Heart right ventricle (tissue), 16 donors: ENCODE measurements around the gene HSD17B8. TPM values are rescaled to one million over a fixed set of nuclear protein-coding genes. Genes with fewer than 3 reads are reported as not detected.

Experiments used
- ATAC-seq, 8 donors: fragments of 200-7000 bp; cut with Tn5 transposase; one replicate each; pipeline ENCODE4 v1.9.1; 2020; ENCODE audit warnings: mild to moderate bottlenecking in 8 of 8, moderate library complexity in 8 of 8, moderate number of reproducible peaks in 1 of 8
- DNase-seq, 2 donors: peaks; one replicate each; pipeline ENCODE4 v3.0.0-alpha.2; 2020
- H3K27ac ChIP-seq, 10 donors: fragments of 200-600 bp; sonication (generic) in 2 of 10; one replicate each; pipeline versions ENCODE4 v1.5.0 to v1.8.0; 2020 to 2022; ENCODE audit warnings: mild to moderate bottlenecking in 3 of 10
- H3K27me3 ChIP-seq, 7 donors: fragments of 200-600 bp; one replicate each; pipeline ENCODE4 v1.8.0; 2021 to 2022; ENCODE audit warnings: mild to moderate bottlenecking in 2 of 7
- H3K36me3 ChIP-seq, 9 donors: fragments of 200-600 bp; sonication (generic) in 1 of 9; one replicate each; pipeline versions ENCODE4 v1.5.0 to v1.8.0; 2020 to 2022; ENCODE audit warnings: mild to moderate bottlenecking in 2 of 9
- H3K4me1 ChIP-seq, 9 donors: fragments of 200-600 bp; sonication (generic) in 1 of 9; one replicate each; pipeline versions ENCODE4 v1.5.0 to v1.8.0; 2020 to 2022; ENCODE audit warnings: mild to moderate bottlenecking in 4 of 9
- H3K4me3 ChIP-seq, 10 donors: fragments of 200-600 bp; sonication (generic) in 2 of 10; one replicate each; pipeline versions ENCODE4 v1.5.0 to v1.8.0; 2020 to 2022; ENCODE audit warnings: mild to moderate bottlenecking in 7 of 10, moderate library complexity in 2 of 10
- H3K9me3 ChIP-seq, 11 donors: fragments of 200-600 bp in 10 of 11; sonication (generic) in 2 of 11; one replicate each; pipeline versions ENCODE4 v1.5.0 to v1.8.0; 2013 to 2022; ENCODE audit warnings: mild to moderate bottlenecking in 2 of 11, control low read depth in 1 of 11, moderate library complexity in 1 of 11
- CTCF ChIP-seq, 9 donors: fragments of 200-600 bp; sonication (generic) in 2 of 9; IDR thresholded peaks; one replicate each; pipeline versions ENCODE4 v1.5.0 to v1.8.0; 2021 to 2022; ENCODE audit warnings: antibody characterized with exemption in 9 of 9, mild to moderate bottlenecking in 5 of 9, moderate library complexity in 1 of 9
- WGBS, 2 donors: extraction: QIAGEN DNeasy Blood & Tissue Kit; methylation state at CpG; one replicate each; pipeline ENCODE4 v1.1.7; 2013; ENCODE audit warnings: inconsistent platforms in 1 of 2; 5-methylcytosine and 5-hydroxymethylcytosine counted together
- intact Hi-C, 10 donors: fragments of 100-400 bp; cut with DNase I; formaldehyde crosslinking; loops; one replicate each; pipeline versions ENCODE4 v1.11.1 to v1.14.2; 2022
- microRNA-seq, 2 donors: library from miRNA; unstranded; fragments of <30 nt; microRNA quantifications; one replicate each; pipeline ENCODE4 v1.2.0, GENCODE V29; 2021
- polyA plus RNA-seq, 2 donors: library from polyadenylated mRNA; stranded (reverse); fragments of 200-250 nt; gene quantifications; one replicate each; pipeline ENCODE4 v1.2.3, GENCODE V29; 2013
- total RNA-seq, 10 donors: library from RNA; stranded (reverse); fragmentation: NEBNext Ultra II Directional in 3 of 10; extraction: Animal tissue kit (Norgen Biotek cat#: 25700) in 3 of 10; gene quantifications; one replicate each; pipeline versions ENCODE4 v1.2.1 to v1.2.4, GENCODE V29; 2021 to 2023
- donor health status: Arrhythmogenic right ventricular cardiomyopathy.
- donor health status: ischemic (EF 13 %, LVEDD 7.1; RV severe dilation, severe dysfunction).
- donor health status: healthy with polysubstance abuse.
- donor health status: DM: no; HTN: yes; CAD: no.
- donor health status: DM: no; HTN: no; CAD: no.
- donor health status: ischemic (EF 25% LVEDD 6.9; RV normal size, moderate dysfunction).
- donor health status: ischemic (EF 25% LVEDD 5.7; RV mildly dilated, moderate dysfunction).
- donor health status: healthy.
- donor health status: DM: yes; HTN: yes; CAD: no.
- donor health status: Ischemic cardiomyopathy.
- donor health status: ischemic (EF 35%, LVEDD 5.7; RV mildly dilated, moderate dysfunction).
- donor health status: nonischemic (EF 11% LVEDD 7.7; RV severe dilation, severe dysfunction).
- donor health status: DM: yes; HTN: yes; CAD: no.
- donor health status: PGD.
- donor health status: ischemic (EF 29% LVEDD 5.4; RV normal size, mild dysfunction).
- donor health status: nonischemic (EF 23%, LVEDD 6.1; RV moderate dilation, normal function).

The HSD17B8 gene
- total and polyA plus RNA-seq, 12 donors = 7.4 to 25.5 (median 21.4) TPM

GRCh38 chr6:33251395-33252012, 47.0 kb downstream of the HSD17B8 start:
- Histone ChIP-seq H3K4me1 (peaks cover 7 to 33% (median 22%) of the 10 kb centered on the region in 9 donors), H3K36me3 (peaks cover 0 to 56% (median 8%) of the 10 kb centered on the region in 9 donors), H3K4me3 (no peak overlapping the region), H3K9me3 (peaks cover 0 to 1% (median 0%) of the 10 kb centered on the region in 11 donors), H3K27me3 (peaks cover 0 to 5% (median 0%) of the 10 kb centered on the region in 7 donors), H3K27ac (no peak overlapping the region)
- intact Hi-C loops = no loop called here
- 84 to 87% methylated on average over 6 of the region's 6 CpGs for WGBS, 2 donors
- DNase-seq (no peak), ATAC-seq (no peak)
- no peak for TF ChIP-seq CTCF (IDR thresholded peaks at IDR 0.05)

DNA sequence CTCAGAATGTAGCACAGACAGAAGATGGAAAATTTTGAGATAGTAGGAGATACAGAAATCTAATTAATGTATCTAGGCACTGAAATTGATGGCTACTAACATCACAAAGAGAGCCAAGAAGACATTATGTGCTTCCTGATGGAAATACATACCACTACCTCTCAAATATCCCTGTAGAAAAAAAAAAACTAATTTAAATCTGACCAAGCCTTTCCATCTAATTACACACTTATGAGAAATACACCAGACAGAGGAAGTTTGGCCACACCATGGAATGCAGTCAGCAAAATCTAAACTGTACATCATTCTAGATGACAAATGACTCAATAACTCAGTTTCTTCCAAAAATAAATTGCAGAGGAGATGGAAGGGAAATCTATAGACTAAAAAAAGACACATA, 48.3 kb downstream of the HSD17B8 start:
- intact Hi-C loops = no loop called here
- H3K27ac ChIP-seq = no peak overlapping the region

GRCh38 chr6:33254591-33254990, 50.1 kb downstream of the HSD17B8 start:
- H3K4me3 ChIP-seq = no peak overlapping the region
- DNase-seq (no peak), ATAC-seq (no peak)
- WGBS, 2 donors = 93 to 94% methylated on average over 4 of the region's 4 CpGs
- H3K27me3 ChIP-seq = no peaks in the 10 kb centered on the region
- H3K36me3 ChIP-seq = peaks cover 0 to 84% (median 8%) of the 10 kb centered on the region in 9 donors
- TF ChIP-seq CTCF (IDR thresholded peaks at IDR 0.05) = no peak
- intact Hi-C loops = no loop called here
- H3K4me1 ChIP-seq = peaks cover 5 to 17% (median 12%) of the 10 kb centered on the region in 9 donors
- peaks cover 0 to 7% (median 0%) of the 10 kb centered on the region in 11 donors for H3K9me3 ChIP-seq
- no peak overlapping the region for H3K27ac ChIP-seq

More for the DNA sequence above, 48.3 kb downstream of the HSD17B8 start:
- DNase-seq (no peak), ATAC-seq (no peak)
- no peak for TF ChIP-seq CTCF (IDR thresholded peaks at IDR 0.05)
- peaks cover 7 to 31% (median 22%) of the 10 kb centered on the region in 9 donors for H3K4me1 ChIP-seq
- H3K4me3 ChIP-seq = no peak overlapping the region
- H3K36me3 ChIP-seq = peaks cover 0 to 68% (median 8%) of the 10 kb centered on the region in 9 donors
- H3K27me3 ChIP-seq = no peaks in the 10 kb centered on the region
- H3K9me3 ChIP-seq = peaks cover 0 to 7% (median 0%) of the 10 kb centered on the region in 11 donors

Small RNA genes within 50 kb of the gene (microRNA-seq; reads per million reads assigned to microRNA genes)
- 2.6 to 5.4 reads per million in 2 donors for gene MIR219A1

Other genes with a start within 250 kb of the HSD17B8 start
- gene BRD2, start 236.1 kb upstream of the HSD17B8 start, total RNA-seq = 10 to 100 TPM; 64.9 to 97.0 (median 74.9) TPM
- gene BRD2, start 236.1 kb upstream of the HSD17B8 start, polyA plus RNA-seq = 10 to 100 TPM; 49.3 to 87.2 TPM
- gene HLA-DOA, start 195.1 kb upstream of the HSD17B8 start, total RNA-seq = 10 to 100 TPM in 1 of 10 donors, 1 to 10 TPM in 8, under 1 TPM in 1; 0.75 to 22.8 (median 2.0) TPM
- gene HLA-DOA, start 195.1 kb upstream of the HSD17B8 start, polyA plus RNA-seq = 1 to 10 TPM in 1 of 2 donors, under 1 TPM in 1; 0.65 to 2.1 TPM
- 100 to 1,000 TPM in 1 of 10 donors, 10 to 100 TPM in 9; 17.8 to 328 (median 53.6) TPM for gene HLA-DPA1, start 131.0 kb upstream of the HSD17B8 start, total RNA-seq
- 10 to 100 TPM; 18.2 to 24.3 TPM for gene HLA-DPA1, start 131.0 kb upstream of the HSD17B8 start, polyA plus RNA-seq
- 100 to 1,000 TPM in 1 of 10 donors, 10 to 100 TPM in 9; 19.2 to 264 (median 34.8) TPM for gene HLA-DPB1, start 128.7 kb upstream of the HSD17B8 start, total RNA-seq
- gene HLA-DPB1, start 128.7 kb upstream of the HSD17B8 start, polyA plus RNA-seq = 10 to 100 TPM; 18.7 to 48.2 TPM
- gene COL11A2, start 12.2 kb upstream of the HSD17B8 start, total RNA-seq = 1 to 10 TPM in 3 of 10 donors, under 1 TPM in 7; 0.52 to 3.9 (median 0.94) TPM
- 1 to 10 TPM in 1 of 2 donors, under 1 TPM in 1; 0.55 to 8.7 TPM for gene COL11A2, start 12.2 kb upstream of the HSD17B8 start, polyA plus RNA-seq
- gene RXRB, start 4.0 kb upstream of the HSD17B8 start, total RNA-seq = 10 to 100 TPM; 29.7 to 39.1 (median 33.2) TPM
- 10 to 100 TPM; 22.2 to 40.7 TPM for gene RXRB, start 4.0 kb upstream of the HSD17B8 start, polyA plus RNA-seq
- gene SLC39A7, start 3.8 kb upstream of the HSD17B8 start, total RNA-seq = 100 to 1,000 TPM in 1 of 10 donors, 10 to 100 TPM in 9; 44.8 to 104 (median 53.1) TPM
- 100 to 1,000 TPM in 1 of 2 donors, 10 to 100 TPM in 1; 25.8 to 178 TPM for gene SLC39A7, start 3.8 kb upstream of the HSD17B8 start, polyA plus RNA-seq
- 10 to 100 TPM; 26.5 to 32.1 (median 28.0) TPM for gene RING1, start 3.8 kb downstream of the HSD17B8 start, total RNA-seq
- 10 to 100 TPM; 28.6 to 35.1 TPM for gene RING1, start 3.8 kb downstream of the HSD17B8 start, polyA plus RNA-seq
- gene VPS52, start 67.2 kb downstream of the HSD17B8 start, total RNA-seq = 10 to 100 TPM; 29.8 to 41.6 (median 35.9) TPM
- gene VPS52, start 67.2 kb downstream of the HSD17B8 start, polyA plus RNA-seq = 10 to 100 TPM; 25.2 to 45.7 TPM
- gene RPS18, start 67.4 kb downstream of the HSD17B8 start, total RNA-seq = 1,000 to 10,000 TPM in 3 of 10 donors, 100 to 1,000 TPM in 7; 767 to 1,326 (median 860) TPM
- gene RPS18, start 67.4 kb downstream of the HSD17B8 start, polyA plus RNA-seq = 1,000 to 10,000 TPM; 2,826 to 4,398 TPM
- 10 to 100 TPM in 2 of 10 donors, 1 to 10 TPM in 8; 5.3 to 12.2 (median 8.0) TPM for gene B3GALT4, start 72.5 kb downstream of the HSD17B8 start, total RNA-seq
- 1 to 10 TPM; 7.0 to 9.1 TPM for gene B3GALT4, start 72.5 kb downstream of the HSD17B8 start, polyA plus RNA-seq
- gene WDR46, start 84.6 kb downstream of the HSD17B8 start, total RNA-seq = 10 to 100 TPM; 11.0 to 27.8 (median 16.2) TPM
- 10 to 100 TPM; 27.4 to 40.6 TPM for gene WDR46, start 84.6 kb downstream of the HSD17B8 start, polyA plus RNA-seq
- 10 to 100 TPM; 31.7 to 58.3 (median 40.2) TPM for gene PFDN6, start 84.9 kb downstream of the HSD17B8 start, total RNA-seq
- gene PFDN6, start 84.9 kb downstream of the HSD17B8 start, polyA plus RNA-seq = 100 to 1,000 TPM; 248 to 448 TPM
- gene RGL2, start 94.3 kb downstream of the HSD17B8 start, total RNA-seq = 10 to 100 TPM; 40.7 to 79.8 (median 50.4) TPM
- gene RGL2, start 94.3 kb downstream of the HSD17B8 start, polyA plus RNA-seq = 10 to 100 TPM; 51.8 to 68.4 TPM
- 100 to 1,000 TPM in 2 of 10 donors, 10 to 100 TPM in 8; 71.9 to 242 (median 86.7) TPM for gene TAPBP, start 109.4 kb downstream of the HSD17B8 start, total RNA-seq
- 10 to 100 TPM; 20.6 to 49.7 TPM for gene TAPBP, start 109.4 kb downstream of the HSD17B8 start, polyA plus RNA-seq
- 10 to 100 TPM; 11.7 to 19.8 (median 14.3) TPM for gene ZBTB22, start 113.1 kb downstream of the HSD17B8 start, total RNA-seq
- gene ZBTB22, start 113.1 kb downstream of the HSD17B8 start, polyA plus RNA-seq = 10 to 100 TPM in 1 of 2 donors, 1 to 10 TPM in 1; 4.7 to 10.6 TPM
- gene DAXX, start 118.3 kb downstream of the HSD17B8 start, total RNA-seq = 10 to 100 TPM; 10.3 to 24.0 (median 15.9) TPM
- 10 to 100 TPM; 15.7 to 24.8 TPM for gene DAXX, start 118.3 kb downstream of the HSD17B8 start, polyA plus RNA-seq
- gene KIFC1, start 187.2 kb downstream of the HSD17B8 start, total RNA-seq = 1 to 10 TPM in 2 of 10 donors, under 1 TPM in 6, not detected in 2; 0.09 to 6.1 (median 0.36) TPM
- gene KIFC1, start 187.2 kb downstream of the HSD17B8 start, polyA plus RNA-seq = under 1 TPM; 0.28 to 0.29 TPM
- gene PHF1, start 206.4 kb downstream of the HSD17B8 start, total RNA-seq = 10 to 100 TPM; 36.2 to 61.2 (median 48.9) TPM
- 100 to 1,000 TPM in 1 of 2 donors, 10 to 100 TPM in 1; 59.5 to 125 TPM for gene PHF1, start 206.4 kb downstream of the HSD17B8 start, polyA plus RNA-seq
- 100 to 1,000 TPM in 9 of 10 donors, 10 to 100 TPM in 1; 99.8 to 132 (median 114) TPM for gene CUTA, start 213.5 kb downstream of the HSD17B8 start, total RNA-seq
- 100 to 1,000 TPM in 1 of 2 donors, 10 to 100 TPM in 1; 94.7 to 161 TPM for gene CUTA, start 213.5 kb downstream of the HSD17B8 start, polyA plus RNA-seq
- gene SYNGAP1, start 215.4 kb downstream of the HSD17B8 start, total RNA-seq = 1 to 10 TPM; 3.6 to 8.5 (median 5.7) TPM
- 10 to 100 TPM in 1 of 2 donors, 1 to 10 TPM in 1; 3.1 to 10.2 TPM for gene SYNGAP1, start 215.4 kb downstream of the HSD17B8 start, polyA plus RNA-seq
- gene ZBTB9, start 249.9 kb downstream of the HSD17B8 start, total RNA-seq = 1 to 10 TPM; 2.7 to 6.5 (median 4.9) TPM
- gene ZBTB9, start 249.9 kb downstream of the HSD17B8 start, polyA plus RNA-seq = 1 to 10 TPM; 1.2 to 4.3 TPM